A673 (cell line): Measurements from ENCODE around the gene SELE.

Source experiments
- EZH2 ChIP-seq: fragments of 200-600 bp; sonication (generic); IDR thresholded peaks from 2 replicates; pipeline ENCODE4 v1.6.1; 2017; ENCODE audit warnings: borderline replicate concordance, low read depth, mild to moderate bottlenecking, mixed read lengths, antibody characterized with exemption, low read length; ENCODE audit not compliant: poor library complexity, severe bottlenecking
- TF ChIP-seq, protein P1 (sequence below): fragments of 300-800, 200-600 bp; sonication (generic); conservative IDR thresholded peaks from 2 replicates; pipeline ENCODE4 v1.5.1; 2017; ENCODE audit warnings: low read depth, mild to moderate bottlenecking, antibody characterized with exemption, low read length, moderate library complexity, mixed read lengths

DNA sequence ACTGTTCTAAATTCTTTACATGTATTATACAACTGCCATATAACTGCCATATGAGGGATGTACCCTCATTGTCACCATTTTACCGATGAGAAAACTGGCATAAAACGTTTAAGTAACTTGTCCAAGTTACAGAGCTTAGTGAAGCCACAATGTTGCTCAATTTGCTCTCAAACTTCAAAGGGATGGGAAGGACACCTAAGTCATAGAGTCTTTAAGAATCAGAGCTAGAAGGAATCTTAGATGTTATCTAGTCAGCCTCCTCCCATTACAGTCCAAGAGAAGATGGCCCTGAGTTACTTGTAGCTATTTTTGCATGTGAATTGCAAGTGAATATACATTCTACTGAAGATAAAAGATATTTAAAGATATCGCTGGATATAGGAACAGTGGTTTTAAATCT, 54.2 kb downstream of the SELE start:
- TF ChIP-seq, protein P1, sequence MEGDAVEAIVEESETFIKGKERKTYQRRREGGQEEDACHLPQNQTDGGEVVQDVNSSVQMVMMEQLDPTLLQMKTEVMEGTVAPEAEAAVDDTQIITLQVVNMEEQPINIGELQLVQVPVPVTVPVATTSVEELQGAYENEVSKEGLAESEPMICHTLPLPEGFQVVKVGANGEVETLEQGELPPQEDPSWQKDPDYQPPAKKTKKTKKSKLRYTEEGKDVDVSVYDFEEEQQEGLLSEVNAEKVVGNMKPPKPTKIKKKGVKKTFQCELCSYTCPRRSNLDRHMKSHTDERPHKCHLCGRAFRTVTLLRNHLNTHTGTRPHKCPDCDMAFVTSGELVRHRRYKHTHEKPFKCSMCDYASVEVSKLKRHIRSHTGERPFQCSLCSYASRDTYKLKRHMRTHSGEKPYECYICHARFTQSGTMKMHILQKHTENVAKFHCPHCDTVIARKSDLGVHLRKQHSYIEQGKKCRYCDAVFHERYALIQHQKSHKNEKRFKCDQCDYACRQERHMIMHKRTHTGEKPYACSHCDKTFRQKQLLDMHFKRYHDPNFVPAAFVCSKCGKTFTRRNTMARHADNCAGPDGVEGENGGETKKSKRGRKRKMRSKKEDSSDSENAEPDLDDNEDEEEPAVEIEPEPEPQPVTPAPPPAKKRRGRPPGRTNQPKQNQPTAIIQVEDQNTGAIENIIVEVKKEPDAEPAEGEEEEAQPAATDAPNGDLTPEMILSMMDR = no peak
- no peak for TF ChIP-seq EZH2
